Muscle layer of duodenum (tissue), 2 donors: ENCODE data around the gene KCNIP1.

ENCODE experiments used
- H3K27ac ChIP-seq: one replicate; pipeline ENCODE4 v1.7.0; 2013; ENCODE audit warnings: mild to moderate bottlenecking, low read length
- H3K27me3 ChIP-seq: one replicate; pipeline ENCODE4 v1.7.0; 2013; ENCODE audit warnings: low read depth, mild to moderate bottlenecking, control low read depth, low read length
- H3K36me3 ChIP-seq, 2 donors: one replicate each; pipeline ENCODE4 v1.7.0; 2013; ENCODE audit warnings: low read length in 2 of 2, control low read depth in 1 of 2, mild to moderate bottlenecking in 1 of 2; ENCODE audit not compliant: insufficient read depth in 2 of 2, control insufficient read depth in 1 of 2
- H3K4me1 ChIP-seq, 2 donors: one replicate each; pipeline ENCODE4 v1.7.0; 2013; ENCODE audit warnings: low read length in 2 of 2, mild to moderate bottlenecking in 2 of 2, control low read depth in 1 of 2, moderate library complexity in 1 of 2; ENCODE audit not compliant: insufficient read depth in 2 of 2, control insufficient read depth in 1 of 2
- H3K4me3 ChIP-seq, 2 donors: one replicate each; pipeline ENCODE4 v1.7.0; 2013; ENCODE audit warnings: low read length in 2 of 2, low read depth in 1 of 2, mild to moderate bottlenecking in 1 of 2
- H3K9me3 ChIP-seq, 2 donors: one replicate each; pipeline ENCODE4 v1.7.0; 2013; ENCODE audit warnings: low read length in 2 of 2, control low read depth in 1 of 2, mild to moderate bottlenecking in 1 of 2; ENCODE audit not compliant: control insufficient read depth in 1 of 2
- donor health status: healthy.

Gene KCNIP1

DNA sequence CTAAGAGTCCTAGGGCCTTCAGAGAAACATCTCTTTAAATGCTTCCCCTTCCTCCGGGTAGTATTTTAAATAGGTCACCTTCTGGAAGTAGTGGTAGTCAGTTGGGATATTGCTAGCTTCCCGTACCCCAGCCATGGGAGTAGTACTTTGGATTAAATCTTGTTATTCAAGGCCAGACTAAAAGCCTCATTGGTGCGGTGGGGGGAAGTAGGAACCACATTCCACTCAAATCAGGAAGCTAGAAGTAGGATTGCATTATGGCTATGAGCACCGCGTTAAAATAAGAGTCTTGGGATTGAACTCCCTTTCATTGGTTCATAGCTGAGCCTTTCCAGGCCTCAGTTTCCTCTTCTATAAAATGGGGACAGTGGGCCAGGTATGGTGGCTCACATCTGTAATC, 6.7 kb downstream of the KCNIP1 start:
- no peaks in the 10 kb centered on the region for H3K36me3 ChIP-seq
- H3K27me3 ChIP-seq: no peaks in the 10 kb centered on the region
- H3K4me1 ChIP-seq: no peaks in the 10 kb centered on the region
- H3K4me3 ChIP-seq: no peak overlapping the region
- no peaks in the 10 kb centered on the region for H3K9me3 ChIP-seq
- H3K27ac ChIP-seq: no peak overlapping the region

DNA sequence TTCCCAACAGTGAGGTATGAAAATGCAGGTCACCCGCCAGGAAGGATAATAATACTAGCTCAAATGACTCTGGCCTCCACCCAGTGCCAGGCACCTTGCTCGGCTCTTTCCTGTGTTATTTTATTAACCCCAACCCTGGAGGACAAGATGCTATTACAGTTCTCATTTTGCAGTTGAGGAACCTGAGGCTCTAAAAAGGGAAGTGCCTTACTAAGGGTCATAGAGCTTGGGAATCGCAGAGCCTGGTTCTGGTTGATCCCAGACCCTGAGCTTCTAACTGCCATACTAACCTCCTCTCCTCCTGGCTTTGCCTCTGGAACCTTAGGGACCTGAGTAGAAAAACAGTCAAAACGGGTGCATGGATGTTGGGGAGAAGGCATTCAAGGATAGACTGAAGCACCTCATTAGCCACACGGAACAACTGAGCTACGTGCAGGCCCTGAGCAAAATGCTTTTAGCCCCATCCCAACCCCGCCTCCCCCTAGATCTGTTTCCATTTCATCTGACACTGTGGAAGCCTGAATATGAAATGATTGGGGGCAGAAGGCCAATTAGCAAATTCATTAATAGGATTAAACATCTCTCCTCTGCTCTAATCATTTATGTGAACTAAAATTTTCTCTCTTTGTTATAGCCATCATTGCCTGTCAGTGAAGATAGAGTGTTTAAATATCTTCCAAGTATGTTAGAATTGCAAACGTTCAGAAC, 7.9 kb downstream of the KCNIP1 start:
- no peaks in the 10 kb centered on the region for H3K36me3 ChIP-seq
- H3K9me3 ChIP-seq: no peaks in the 10 kb centered on the region
- no peaks in the 10 kb centered on the region for H3K27me3 ChIP-seq
- no peaks in the 10 kb centered on the region for H3K4me1 ChIP-seq
- H3K27ac ChIP-seq: no peak overlapping the region
- H3K4me3 ChIP-seq: no peak overlapping the region

DNA sequence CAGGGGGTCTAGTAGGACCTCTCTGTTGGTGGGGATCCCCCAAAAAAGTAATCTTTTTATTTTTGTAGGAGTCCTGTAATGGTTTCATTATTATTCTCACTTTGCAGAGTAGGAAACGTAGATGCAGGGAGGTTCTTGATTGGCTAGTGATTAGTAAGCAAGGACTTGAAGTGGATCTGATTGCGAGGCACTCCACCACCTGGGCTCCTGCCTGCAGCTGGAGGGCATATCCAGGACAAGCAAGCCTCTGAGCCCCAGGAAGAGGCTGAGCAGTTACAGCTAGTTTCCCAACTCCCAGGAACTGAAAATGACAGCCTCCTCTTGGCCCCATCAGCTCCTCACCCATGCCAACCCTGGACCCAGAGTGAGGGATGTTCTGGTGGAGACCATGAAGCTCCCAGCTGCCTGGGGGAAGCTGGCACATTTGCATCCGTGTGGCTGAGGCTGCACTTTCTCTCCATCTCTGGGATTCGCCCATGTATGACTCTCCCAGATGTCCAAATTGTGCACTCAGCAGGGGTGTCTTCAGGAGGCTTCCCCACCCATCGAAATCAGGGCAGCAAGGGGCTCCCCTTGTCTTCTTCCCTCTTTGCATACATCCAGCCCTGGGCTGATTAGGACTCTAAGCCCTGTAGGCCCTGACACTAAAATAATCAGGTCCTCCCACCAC, 10.2 kb downstream of the KCNIP1 start:
- Histone ChIP-seq H3K27me3 (no peaks in the 10 kb centered on the region), H3K9me3 (no peaks in the 10 kb centered on the region), H3K4me3 (no peak overlapping the region), H3K27ac (no peak overlapping the region), H3K4me1 (no peaks in the 10 kb centered on the region), H3K36me3 (no peaks in the 10 kb centered on the region)

DNA sequence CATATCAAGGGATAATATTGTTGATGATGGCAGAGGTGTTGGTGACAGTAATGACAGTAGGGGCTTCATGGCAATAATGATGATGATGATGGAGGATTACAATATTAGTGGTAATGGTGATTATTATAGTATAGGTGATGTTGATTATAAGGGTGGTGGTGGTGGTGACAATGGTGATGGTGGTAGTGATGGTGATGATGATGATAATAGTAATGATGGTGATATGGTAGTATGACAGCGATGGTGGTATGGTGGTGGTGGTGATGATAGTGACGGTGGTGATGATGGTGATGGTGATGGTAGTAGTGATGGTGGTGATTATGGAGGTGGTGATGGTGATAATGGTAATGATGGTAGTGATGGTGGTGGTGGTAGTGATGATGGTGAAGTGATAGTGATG, 13.6 kb downstream of the KCNIP1 start:
- no peaks in the 10 kb centered on the region for H3K27me3 ChIP-seq
- H3K9me3 ChIP-seq: no peaks in the 10 kb centered on the region
- H3K27ac ChIP-seq: no peak overlapping the region
- H3K36me3 ChIP-seq: no peaks in the 10 kb centered on the region
- H3K4me3 ChIP-seq: no peak overlapping the region
- peaks cover 0 to under 1% of the 10 kb centered on the region in 2 donors for H3K4me1 ChIP-seq

DNA sequence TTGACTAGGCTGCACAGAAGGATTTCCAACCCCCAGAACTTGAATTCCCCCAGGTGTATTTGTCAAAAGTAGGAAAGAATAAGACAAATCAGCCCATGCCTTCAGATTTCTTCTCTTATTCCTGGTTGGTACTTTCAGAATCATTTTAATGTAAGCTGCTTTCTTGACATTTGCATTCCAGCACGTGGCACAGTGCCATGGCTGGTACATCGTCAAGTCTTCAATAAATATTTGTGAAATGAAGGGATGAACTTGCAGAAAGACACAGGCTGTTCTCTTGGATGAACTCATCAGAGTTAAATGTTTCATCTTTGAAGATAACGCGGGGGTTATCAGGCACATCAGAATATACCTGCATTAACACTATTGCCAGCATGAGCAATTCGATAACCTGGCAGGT, 14.5 kb downstream of the KCNIP1 start:
- Histone ChIP-seq H3K9me3 (no peaks in the 10 kb centered on the region), H3K27ac (no peak overlapping the region), H3K4me1 (peaks cover 0 to 9% of the 10 kb centered on the region in 2 donors), H3K4me3 (no peak overlapping the region), H3K36me3 (no peaks in the 10 kb centered on the region), H3K27me3 (no peaks in the 10 kb centered on the region)

DNA sequence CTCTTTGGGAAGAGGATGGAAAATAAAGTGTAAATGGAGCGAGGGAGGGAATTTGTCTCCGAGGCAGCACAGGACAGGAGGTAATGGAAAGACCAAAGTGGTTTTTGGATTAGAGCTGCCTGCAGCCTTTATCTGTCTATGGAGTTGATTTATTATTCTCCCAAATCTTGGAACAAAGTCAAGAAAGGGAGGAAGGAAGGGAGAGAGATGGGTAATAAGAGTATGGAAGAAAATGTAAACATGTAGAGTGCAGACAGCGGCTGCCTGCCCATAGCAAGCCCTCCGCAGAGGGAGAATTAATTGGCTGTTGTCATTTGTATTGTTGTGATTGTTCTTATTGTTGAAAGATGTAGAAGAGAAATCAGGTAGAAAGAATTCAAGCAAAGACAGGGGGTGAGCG, 15.7 kb downstream of the KCNIP1 start:
- peaks cover 0 to 9% of the 10 kb centered on the region in 2 donors for H3K4me1 ChIP-seq

DNA sequence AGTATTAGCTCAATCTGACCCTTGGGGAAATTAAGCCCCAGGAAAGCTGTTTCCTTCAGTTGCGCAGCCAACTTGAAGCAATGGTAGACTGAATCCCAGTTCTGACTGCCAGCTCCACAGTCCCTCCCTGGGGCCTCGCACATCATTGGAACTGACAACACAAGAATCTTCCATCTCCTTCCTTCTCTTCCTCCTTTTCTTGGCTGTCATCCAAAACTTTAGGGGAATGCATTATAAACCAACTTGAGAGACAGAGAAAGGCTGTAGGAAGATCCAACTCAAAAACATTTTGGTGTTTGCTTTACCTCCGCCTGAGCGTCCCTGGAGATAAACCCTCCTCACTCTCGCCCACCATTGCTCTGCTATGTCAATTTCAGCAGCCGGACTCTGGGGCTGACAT, 16.6 kb downstream of the KCNIP1 start:
- Histone ChIP-seq H3K27ac (no peak overlapping the region), H3K36me3 (no peaks in the 10 kb centered on the region), H3K9me3 (no peaks in the 10 kb centered on the region), H3K4me3 (no peak overlapping the region), H3K27me3 (no peaks in the 10 kb centered on the region), H3K4me1 (peaks cover 0 to 9% of the 10 kb centered on the region in 2 donors)

More for the DNA sequence above, 15.7 kb downstream of the KCNIP1 start:
- Histone ChIP-seq H3K27me3 (no peaks in the 10 kb centered on the region), H3K9me3 (no peaks in the 10 kb centered on the region), H3K4me3 (no peak overlapping the region), H3K27ac (no peak overlapping the region), H3K36me3 (no peaks in the 10 kb centered on the region)

DNA sequence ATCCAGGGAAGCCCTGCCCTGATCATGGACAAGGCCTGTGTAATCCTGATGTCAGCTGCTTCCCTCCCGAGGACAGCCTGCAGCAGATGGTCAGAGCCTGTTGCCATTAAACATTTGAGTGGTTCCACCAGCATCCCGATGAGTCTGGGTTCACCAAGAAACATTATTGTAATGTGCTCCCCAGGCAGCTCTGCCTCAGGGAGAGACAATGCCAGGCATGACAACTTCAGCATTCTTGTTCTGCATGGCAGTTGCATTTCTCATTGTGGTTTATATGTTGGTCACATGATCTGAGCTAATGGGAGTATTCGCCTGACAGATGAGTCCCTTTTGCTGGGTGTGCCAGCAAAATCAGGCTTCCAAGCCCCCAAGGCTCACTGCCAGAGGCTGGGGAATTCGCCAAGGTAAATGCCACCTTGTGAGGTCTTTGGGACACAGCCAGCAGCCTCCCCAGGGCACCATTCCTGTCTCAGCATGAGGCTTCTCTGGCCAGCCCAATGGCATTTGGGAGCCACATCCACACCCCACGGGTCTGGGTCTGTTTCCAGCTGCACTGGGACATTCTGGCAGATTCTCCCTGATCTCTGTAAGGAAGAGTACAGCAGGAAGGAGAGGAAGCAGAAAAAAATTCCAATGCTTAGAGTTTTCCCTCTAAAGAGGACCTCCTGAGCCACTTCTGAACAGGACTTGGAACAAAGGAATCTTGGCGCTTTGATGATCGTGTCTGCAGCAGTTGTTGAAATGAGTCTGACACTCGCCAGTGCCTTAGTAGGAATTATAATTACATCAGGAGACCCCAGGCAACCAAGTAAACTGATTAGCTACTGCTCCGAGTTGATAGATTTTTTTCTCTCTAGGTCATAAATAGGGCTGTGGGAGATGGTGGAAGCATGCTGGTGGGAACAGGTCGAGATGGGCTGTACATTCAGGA, 18.7 kb downstream of the KCNIP1 start:
- Histone ChIP-seq H3K4me1 (peaks cover 0 to 9% of the 10 kb centered on the region in 2 donors), H3K27ac (no peak overlapping the region), H3K4me3 (no peak overlapping the region)

DNA sequence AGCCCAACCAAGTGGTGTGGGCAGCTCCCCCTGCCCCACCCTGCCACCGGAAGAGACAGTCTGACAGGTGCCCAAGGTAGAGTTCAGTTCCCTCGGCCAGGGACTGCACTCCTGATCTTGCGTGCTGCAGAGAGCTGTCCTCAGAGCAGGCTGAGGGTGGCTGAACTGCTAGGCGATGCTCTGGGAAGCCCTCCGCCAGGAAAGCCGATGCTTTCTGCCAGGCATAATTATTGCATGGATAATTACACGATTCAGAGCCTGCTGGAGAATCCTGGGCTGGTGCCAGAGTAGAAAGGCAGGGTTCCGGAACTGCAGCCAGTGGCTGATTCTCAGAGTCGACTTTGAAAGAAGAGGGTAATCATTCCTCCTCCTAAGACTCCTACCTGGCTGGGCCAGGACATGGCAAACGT, 19.3 kb downstream of the KCNIP1 start:
- Histone ChIP-seq H3K4me3 (no peak overlapping the region), H3K27ac (no peak overlapping the region), H3K4me1 (peaks cover 0 to 9% of the 10 kb centered on the region in 2 donors), H3K36me3 (no peaks in the 10 kb centered on the region), H3K27me3 (no peaks in the 10 kb centered on the region), H3K9me3 (no peaks in the 10 kb centered on the region)

More for the DNA sequence above, 18.7 kb downstream of the KCNIP1 start:
- no peaks in the 10 kb centered on the region for H3K9me3 ChIP-seq
- H3K27me3 ChIP-seq: no peaks in the 10 kb centered on the region
- H3K36me3 ChIP-seq: no peaks in the 10 kb centered on the region

DNA sequence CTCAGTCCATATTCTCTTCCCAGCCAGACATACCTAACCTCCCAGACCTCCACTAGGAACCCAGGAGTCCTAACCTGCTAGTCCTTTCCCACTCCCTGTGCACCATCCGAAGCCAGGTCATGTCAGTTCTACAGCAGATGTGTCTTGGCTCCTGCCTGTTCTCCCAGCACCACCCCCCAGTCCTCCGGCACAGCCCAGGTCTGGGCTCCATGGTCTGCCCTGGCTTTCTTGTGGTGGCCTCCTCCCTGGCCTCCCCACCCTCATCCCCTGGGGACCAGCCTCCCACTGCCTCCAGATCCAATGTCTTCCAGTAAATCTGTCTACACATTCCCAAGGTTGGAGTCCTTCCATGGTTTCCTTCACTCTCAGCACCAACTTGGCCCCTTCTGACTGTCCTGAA, 20.0 kb downstream of the KCNIP1 start:
- Histone ChIP-seq H3K36me3 (no peaks in the 10 kb centered on the region), H3K4me3 (no peak overlapping the region), H3K4me1 (peaks cover 0 to 9% of the 10 kb centered on the region in 2 donors), H3K27ac (no peak overlapping the region), H3K9me3 (no peaks in the 10 kb centered on the region), H3K27me3 (no peaks in the 10 kb centered on the region)

DNA sequence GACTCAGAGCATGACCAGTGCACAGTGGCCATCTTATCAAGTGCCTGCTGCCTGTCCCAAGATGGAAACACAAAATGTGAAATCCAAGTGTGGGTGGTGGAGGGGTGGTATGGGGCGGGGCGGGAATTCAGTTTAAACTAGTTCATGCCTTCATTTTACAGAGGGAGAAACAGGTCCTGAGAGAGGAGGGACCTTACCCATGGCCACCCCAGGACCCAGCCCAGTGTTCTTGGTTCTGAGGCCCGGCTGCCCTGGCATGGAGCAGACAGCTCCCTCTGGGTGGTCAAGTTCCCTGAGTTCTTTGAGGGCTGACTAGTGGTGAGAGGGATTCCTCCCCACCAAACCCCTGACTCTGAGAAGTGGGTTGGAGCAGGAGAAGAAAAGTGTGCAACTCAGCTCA, 20.8 kb downstream of the KCNIP1 start:
- Histone ChIP-seq H3K27ac (no peak overlapping the region), H3K4me1 (peaks cover 0 to 9% of the 10 kb centered on the region in 2 donors), H3K4me3 (no peak overlapping the region), H3K27me3 (no peaks in the 10 kb centered on the region), H3K36me3 (no peaks in the 10 kb centered on the region), H3K9me3 (no peaks in the 10 kb centered on the region)
